Measurements from ENCODE around the gene IL37. TPM values are rescaled to one million over a fixed set of nuclear protein-coding genes. Genes with fewer than 3 reads are reported as not detected.

The IL37 gene
- total RNA-seq, 2 donors from 2014 or later = 1.4 TPM; not detected in 1

DNA sequence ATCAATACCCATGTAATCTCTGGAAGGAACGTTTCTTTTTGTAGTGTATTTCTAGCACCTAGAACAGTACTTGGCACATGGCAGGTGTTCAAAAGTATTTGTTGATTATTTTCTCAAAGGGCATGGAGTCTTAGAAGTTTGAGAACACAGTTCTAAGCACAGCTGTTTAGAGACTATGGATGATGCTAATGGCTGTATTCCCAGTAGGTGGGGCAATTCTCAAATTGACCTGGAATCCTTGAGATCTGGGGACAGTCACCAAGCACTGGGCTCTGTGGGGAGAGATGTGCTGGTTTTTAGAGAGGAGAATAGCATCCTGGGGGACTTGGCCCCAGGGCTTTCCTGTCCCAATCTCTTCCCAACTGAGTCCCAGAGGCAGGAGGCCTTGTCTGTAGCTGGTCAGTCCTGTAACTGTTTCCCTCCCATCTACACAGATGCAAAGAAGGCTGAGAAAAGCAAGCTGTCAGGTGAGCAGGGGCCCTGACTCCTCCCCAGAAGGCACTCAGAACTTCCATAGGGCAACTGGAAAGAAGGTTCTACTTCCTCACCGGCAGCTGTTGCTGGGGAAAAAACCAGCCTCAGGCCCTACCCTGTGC is 49.4 kb downstream of the IL37 start:
- Histone ChIP-seq H3K9me3 (no peaks in the 10 kb centered on the region), H3K4me3 (no peak overlapping the region), H3K27me3 (replicated peaks; ENCODE audit: insufficient read depth) (no peaks in the 10 kb centered on the region), H3K36me3 (no peaks in the 10 kb centered on the region), H3K4me1 (replicated peaks) (no peaks in the 10 kb centered on the region), H3K27ac (no peak overlapping the region)
- DNase-seq (ENCODE audit: low spot score) = no peak
- 65% methylated on average over 2 of the region's 2 CpGs for WGBS
- intact Hi-C loops (cut with DNase I) = no loop called here
- TF ChIP-seq, protein P1, sequence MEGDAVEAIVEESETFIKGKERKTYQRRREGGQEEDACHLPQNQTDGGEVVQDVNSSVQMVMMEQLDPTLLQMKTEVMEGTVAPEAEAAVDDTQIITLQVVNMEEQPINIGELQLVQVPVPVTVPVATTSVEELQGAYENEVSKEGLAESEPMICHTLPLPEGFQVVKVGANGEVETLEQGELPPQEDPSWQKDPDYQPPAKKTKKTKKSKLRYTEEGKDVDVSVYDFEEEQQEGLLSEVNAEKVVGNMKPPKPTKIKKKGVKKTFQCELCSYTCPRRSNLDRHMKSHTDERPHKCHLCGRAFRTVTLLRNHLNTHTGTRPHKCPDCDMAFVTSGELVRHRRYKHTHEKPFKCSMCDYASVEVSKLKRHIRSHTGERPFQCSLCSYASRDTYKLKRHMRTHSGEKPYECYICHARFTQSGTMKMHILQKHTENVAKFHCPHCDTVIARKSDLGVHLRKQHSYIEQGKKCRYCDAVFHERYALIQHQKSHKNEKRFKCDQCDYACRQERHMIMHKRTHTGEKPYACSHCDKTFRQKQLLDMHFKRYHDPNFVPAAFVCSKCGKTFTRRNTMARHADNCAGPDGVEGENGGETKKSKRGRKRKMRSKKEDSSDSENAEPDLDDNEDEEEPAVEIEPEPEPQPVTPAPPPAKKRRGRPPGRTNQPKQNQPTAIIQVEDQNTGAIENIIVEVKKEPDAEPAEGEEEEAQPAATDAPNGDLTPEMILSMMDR (IDR thresholded peaks at IDR 0.05) = no peak
- TF ChIP-seq POLR2AphosphoS5 (IDR thresholded peaks at IDR 0.05) (no peak), POLR2A (IDR thresholded peaks at IDR 0.05) (no peak)

DNA sequence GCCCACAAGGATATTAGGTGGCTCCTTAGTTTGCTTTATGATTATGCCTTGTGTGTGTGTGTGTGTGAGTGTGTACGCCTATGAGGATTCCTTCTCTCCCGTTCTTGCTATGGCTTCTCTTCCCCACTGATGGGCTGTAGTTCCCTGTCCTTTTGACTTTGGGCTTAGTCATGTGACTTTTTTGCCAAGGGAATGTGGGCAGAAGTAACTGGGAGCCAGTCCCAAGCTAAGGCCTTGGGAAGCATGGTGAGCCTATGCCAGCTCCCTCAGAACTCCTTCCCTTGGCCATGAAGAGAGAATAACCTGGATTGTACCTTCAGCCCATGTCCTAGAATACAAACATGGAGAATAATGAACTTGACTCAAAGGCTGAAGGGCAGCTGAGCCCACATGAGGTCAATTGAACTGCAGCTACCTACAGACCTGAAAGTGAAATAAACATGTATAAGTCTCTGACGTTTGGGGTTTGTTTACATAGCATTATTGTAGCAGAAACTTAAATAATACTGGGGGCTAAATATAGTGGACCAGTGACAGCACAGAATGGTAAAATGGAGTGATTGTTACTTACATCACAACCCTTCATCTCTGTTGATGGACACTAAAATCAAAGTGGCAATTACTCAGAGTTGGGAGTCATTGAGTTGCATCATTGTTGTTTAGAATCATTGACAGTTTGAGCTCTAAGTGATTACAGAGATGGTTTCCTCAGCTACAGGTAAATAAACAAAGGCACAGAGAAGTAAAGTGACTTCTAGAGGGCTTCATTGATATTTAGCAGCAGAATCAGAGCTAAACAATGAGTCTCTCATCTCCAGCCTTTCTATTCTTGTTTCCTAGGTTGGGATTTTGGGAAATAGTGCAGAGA is 51.6 kb downstream of the IL37 start:
- Histone ChIP-seq H3K36me3 (no peaks in the 10 kb centered on the region), H3K9me3 (no peaks in the 10 kb centered on the region), H3K27me3 (replicated peaks; ENCODE audit: insufficient read depth) (no peaks in the 10 kb centered on the region), H3K4me3 (no peak overlapping the region), H3K27ac (no peak overlapping the region), H3K4me1 (replicated peaks) (no peaks in the 10 kb centered on the region)
- intact Hi-C loops (cut with DNase I) = no loop called here
- 84% methylated on average over 3 of the region's 3 CpGs for WGBS
- DNase-seq (ENCODE audit: low spot score) = no peak
- TF ChIP-seq POLR2A (IDR thresholded peaks at IDR 0.05) = no peak
- no peak for TF ChIP-seq POLR2AphosphoS5 (IDR thresholded peaks at IDR 0.05)
- TF ChIP-seq, protein P1 (IDR thresholded peaks at IDR 0.05) = no peak

DNA sequence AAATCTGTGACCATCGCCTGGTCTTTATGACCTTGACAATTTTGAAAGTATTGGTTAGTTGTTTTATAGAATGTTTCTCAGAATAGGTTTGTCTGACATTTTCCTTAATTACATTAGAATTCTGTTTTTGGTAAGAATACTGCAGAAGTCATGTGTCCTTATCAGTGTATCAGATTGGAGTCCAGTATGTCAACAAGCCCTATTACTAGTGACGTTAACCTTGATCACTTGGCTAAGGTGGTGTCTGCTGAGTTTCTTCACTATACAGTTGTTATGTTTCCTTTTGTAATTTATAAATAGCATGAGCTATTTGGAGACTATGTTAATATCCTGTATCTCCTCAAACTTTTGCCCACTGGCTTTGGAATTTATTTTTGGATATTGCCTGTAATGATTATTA is 56.1 kb downstream of the IL37 start:
- Histone ChIP-seq H3K36me3 (no peaks in the 10 kb centered on the region), H3K4me1 (replicated peaks) (no peaks in the 10 kb centered on the region), H3K4me3 (no peak overlapping the region), H3K27ac (no peak overlapping the region), H3K27me3 (replicated peaks; ENCODE audit: insufficient read depth) (no peaks in the 10 kb centered on the region), H3K9me3 (no peaks in the 10 kb centered on the region)
- DNase-seq (ENCODE audit: low spot score) = no peak
- 75% methylated on average over 2 of the region's 2 CpGs for WGBS
- intact Hi-C loops (cut with DNase I) = no loop called here
- TF ChIP-seq, protein P1 (IDR thresholded peaks at IDR 0.05) = no peak
- TF ChIP-seq POLR2AphosphoS5 (IDR thresholded peaks at IDR 0.05) (no peak), POLR2A (IDR thresholded peaks at IDR 0.05) (no peak)

Other genes with a start within 250 kb of the IL37 start
- under 1 TPM in 1 of 2 donors, not detected in 1; 0.23 TPM for gene NT5DC4, start 190.1 kb upstream of the IL37 start, total RNA-seq
- 1 to 10 TPM in 1 of 2 donors, under 1 TPM in 1; 0.23 to 3.1 TPM for gene CKAP2L, start 146.6 kb upstream of the IL37 start, total RNA-seq
- gene IL1A, start 126.7 kb upstream of the IL37 start, total RNA-seq = 10 to 100 TPM in 1 of 2 donors, not detected in 1; 27.4 TPM
- not detected for gene IL1B, start 74.4 kb upstream of the IL37 start, total RNA-seq
- not detected for gene IL36G, start 66.8 kb downstream of the IL37 start, total RNA-seq
- gene IL36A, start 94.3 kb downstream of the IL37 start, total RNA-seq = not detected
- not detected for gene IL36B, start 141.7 kb downstream of the IL37 start, total RNA-seq
- not detected for gene IL36RN, start 148.0 kb downstream of the IL37 start, total RNA-seq
- gene IL1F10, start 156.8 kb downstream of the IL37 start, total RNA-seq = not detected
- 1 to 10 TPM; 3.7 to 4.4 TPM for gene IL1RN, start 216.4 kb downstream of the IL37 start, total RNA-seq

Data from prostate gland (tissue), 2 donors.